ENCODE results near the gene MFSD12.
"Not testable (repeated sequence)": the region's sequence is repeated elsewhere in the genome, so short reads cannot be mapped to it uniquely, and the experiment has no call there.

Gene MFSD12

GRCh38 chr19:3532154-3532786, 25.1 kb downstream of the MFSD12 start:
- TF ChIP-seq CTCF (IDR thresholded peaks at IDR 0.05; ENCODE audit: low read depth, low read length, missing control alignments), result no peak
- H3K27ac ChIP-seq, result no peak overlapping the region
- H3K27me3 ChIP-seq (replicated peaks), result no peaks in the 10 kb centered on the region
- H3K4me3 ChIP-seq (ENCODE audit: low read depth, low read length), result no peak overlapping the region
- H3K36me3 ChIP-seq (replicated peaks), result peaks cover 55% of the 10 kb centered on the region
- in situ Hi-C loops (cut with HindIII; ENCODE audit: low pct_ligation_motif_present, low sequenced_read_pairs), result no loop called here
- DNase-seq, result no peak

GRCh38 chr19:3531716-3532115, 25.7 kb downstream of the MFSD12 start:
- Histone ChIP-seq H3K36me3 (replicated peaks) (peaks cover 60% of the 10 kb centered on the region), H3K27me3 (replicated peaks) (no peaks in the 10 kb centered on the region), H3K27ac (no peak overlapping the region), H3K4me3 (ENCODE audit: low read depth, low read length) (no peak overlapping the region)
- TF ChIP-seq CTCF (IDR thresholded peaks at IDR 0.05; ENCODE audit: low read depth, low read length, missing control alignments), result no peak
- in situ Hi-C loops (cut with HindIII; ENCODE audit: low pct_ligation_motif_present, low sequenced_read_pairs), result no loop called here
- DNase-seq, result no peak

- Histone ChIP-seq H3K27ac (no peak overlapping the region), H3K36me3 (replicated peaks) (peaks cover 57% of the 10 kb centered on the region), H3K27me3 (replicated peaks) (no peaks in the 10 kb centered on the region), H3K4me3 (ENCODE audit: low read depth, low read length) (no peak overlapping the region)
- in situ Hi-C loops (cut with HindIII; ENCODE audit: low pct_ligation_motif_present, low sequenced_read_pairs), result no loop called here
- no peak for TF ChIP-seq CTCF (IDR thresholded peaks at IDR 0.05; ENCODE audit: low read depth, low read length, missing control alignments)
- no peak for DNase-seq
Observed at GRCh38 chr19:3530389-3530788, 27.0 kb downstream of the MFSD12 start.

GRCh38 chr19:3529299-3529698, 28.1 kb downstream of the MFSD12 start:
- peaks cover 56% of the 10 kb centered on the region for H3K36me3 ChIP-seq (replicated peaks)
- in situ Hi-C loops (cut with HindIII; ENCODE audit: low pct_ligation_motif_present, low sequenced_read_pairs), result not testable (repeated sequence)

GRCh38 chr19:3528539-3529211, 28.7 kb downstream of the MFSD12 start:
- no peak for DNase-seq
- Histone ChIP-seq H3K27me3 (replicated peaks) (no peaks in the 10 kb centered on the region), H3K4me3 (ENCODE audit: low read depth, low read length) (no peak overlapping the region), H3K27ac (no peak overlapping the region), H3K36me3 (replicated peaks) (peaks cover 56% of the 10 kb centered on the region)
- in situ Hi-C loops (cut with HindIII; ENCODE audit: low pct_ligation_motif_present, low sequenced_read_pairs), result no loop called here
- no peak for TF ChIP-seq CTCF (IDR thresholded peaks at IDR 0.05; ENCODE audit: low read depth, low read length, missing control alignments)

More at GRCh38 chr19:3529299-3529698, 28.1 kb downstream of the MFSD12 start:
- H3K27me3 ChIP-seq (replicated peaks); H3K27ac ChIP-seq; H3K4me3 ChIP-seq (ENCODE audit: low read depth, low read length); DNase-seq: not testable (repeated sequence)

- DNase-seq, result no peak
- no peak overlapping the region for H3K4me3 ChIP-seq (ENCODE audit: low read depth, low read length)
- no peak overlapping the region for H3K27ac ChIP-seq
- no peak for TF ChIP-seq CTCF (IDR thresholded peaks at IDR 0.05; ENCODE audit: low read depth, low read length, missing control alignments)
- in situ Hi-C loops (cut with HindIII; ENCODE audit: low pct_ligation_motif_present, low sequenced_read_pairs), result no loop called here
- H3K36me3 ChIP-seq (replicated peaks), result peaks cover 56% of the 10 kb centered on the region
- no peaks in the 10 kb centered on the region for H3K27me3 ChIP-seq (replicated peaks)
Observed at GRCh38 chr19:3528080-3528479, 29.3 kb downstream of the MFSD12 start.
